ENCODE results near the gene CUBN.

CUBN gene

DNA sequence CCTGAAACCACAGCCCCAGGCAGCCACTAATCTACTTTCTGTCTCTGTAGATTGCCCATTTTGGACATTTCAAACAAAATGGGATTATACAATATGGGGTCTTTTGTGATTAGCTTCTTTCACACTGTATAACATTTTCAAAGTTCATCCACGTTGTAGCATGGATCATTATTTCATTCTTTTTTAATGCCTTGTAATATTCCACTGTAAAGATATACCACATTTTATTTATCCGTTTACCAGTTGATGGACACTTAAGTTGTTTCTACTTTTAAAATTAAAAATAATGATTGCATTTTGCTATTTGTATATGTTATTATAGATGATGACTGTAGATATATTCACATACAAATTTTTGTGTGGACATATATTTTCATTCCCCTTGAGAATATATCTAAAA lies 60.7 kb downstream of the CUBN start:
- no peak for DNase-seq (ENCODE audit: low read depth in 2 of 2)

DNA sequence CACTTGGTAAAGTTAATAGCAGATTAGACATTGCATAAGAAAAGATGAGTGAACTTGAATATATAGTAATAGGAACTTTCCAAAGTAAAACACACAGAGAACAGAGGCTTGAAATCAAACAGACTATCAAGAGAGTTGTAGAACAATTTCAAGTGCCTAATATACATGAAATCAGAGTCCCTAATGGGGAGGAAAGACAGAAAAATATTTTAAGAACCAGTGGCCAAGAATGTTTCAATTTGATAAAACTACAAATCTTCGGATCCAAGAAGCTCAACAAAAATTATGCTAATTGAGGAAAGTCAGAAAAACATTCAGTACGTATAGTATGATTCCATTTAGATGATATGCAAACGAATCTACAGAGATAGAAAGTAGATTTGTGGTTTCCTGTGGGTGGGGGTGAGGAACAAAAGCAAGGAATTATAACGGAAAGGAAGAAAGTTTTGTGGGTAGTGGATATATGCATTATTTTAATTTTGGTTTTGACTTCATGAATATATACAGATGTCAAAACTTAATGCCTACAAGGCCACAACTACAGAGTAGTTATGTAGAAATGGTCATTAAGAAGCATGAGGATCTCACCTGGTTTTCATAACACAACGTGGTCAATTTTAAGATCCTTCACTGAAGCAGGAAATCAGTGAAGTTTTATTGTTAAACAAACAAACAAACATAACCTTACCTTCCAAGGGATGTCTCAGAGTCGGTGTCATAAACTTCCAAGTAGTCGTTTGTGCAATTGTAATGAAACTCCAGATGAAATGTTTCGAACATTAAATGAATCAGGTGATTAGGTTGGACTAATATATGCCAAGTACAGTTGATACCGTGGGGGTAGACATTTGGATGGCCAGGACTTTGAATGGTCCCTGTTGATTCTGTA lies 62.0 kb downstream of the CUBN start:
- no peak for DNase-seq (ENCODE audit: low read depth in 2 of 2)

DNA sequence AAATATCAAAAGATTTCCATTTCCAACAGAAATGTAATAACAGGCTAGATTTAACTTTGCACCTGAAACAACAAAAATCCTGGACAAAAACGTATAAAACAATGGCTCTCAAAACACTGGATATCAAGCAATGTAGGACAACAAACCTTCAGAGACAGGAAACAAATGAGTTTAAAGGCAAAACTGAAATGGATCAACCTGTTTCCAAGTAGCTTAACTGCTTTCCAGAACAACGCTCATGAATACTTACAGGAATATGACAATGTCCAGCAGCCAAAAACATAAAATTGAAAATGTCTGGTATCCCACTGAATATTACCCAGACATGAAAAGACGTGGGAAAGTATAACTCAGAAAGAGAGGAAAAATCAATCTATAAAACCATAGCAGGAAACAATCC lies 62.8 kb downstream of the CUBN start:
- no peak for DNase-seq (ENCODE audit: low read depth in 2 of 2)

DNA sequence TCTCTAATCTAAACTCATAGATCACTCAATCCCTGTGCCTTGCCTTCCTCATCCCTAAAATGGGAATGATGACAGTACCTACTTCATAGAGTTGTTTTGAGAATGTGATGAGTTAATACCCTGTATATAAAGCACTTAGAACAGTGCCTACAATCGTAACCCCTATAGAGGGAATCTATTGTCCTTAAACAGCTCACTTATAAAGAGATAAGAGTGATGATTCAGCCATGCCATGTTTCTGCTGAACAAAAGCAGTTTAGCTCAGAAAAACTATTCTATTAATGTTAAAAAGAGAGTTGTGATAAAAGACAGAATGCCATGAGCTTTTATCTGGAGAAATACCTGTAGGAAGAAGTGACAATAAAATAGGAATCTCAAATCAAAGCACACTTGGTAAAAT lies 63.6 kb downstream of the CUBN start:
- no peak for DNase-seq (ENCODE audit: low read depth in 2 of 2)

DNA sequence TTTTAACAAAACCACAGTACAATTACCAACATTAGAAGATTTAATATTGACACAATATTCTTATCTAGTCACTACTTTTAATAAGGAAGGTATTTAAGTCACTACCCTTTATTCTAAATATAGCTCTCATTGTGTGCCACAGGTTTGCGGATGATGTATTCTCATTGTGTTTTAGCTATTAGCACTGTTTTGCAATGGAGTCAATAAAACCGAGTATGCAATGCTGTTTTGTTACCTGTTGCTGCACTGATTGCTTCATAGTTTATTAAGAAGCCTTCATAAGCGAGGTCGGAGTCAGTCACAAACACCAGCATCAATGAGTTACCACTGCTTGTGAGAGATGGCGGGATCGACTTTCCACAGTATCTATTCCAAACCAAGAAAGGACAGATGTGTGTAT lies 64.3 kb downstream of the CUBN start:
- no peak for DNase-seq (ENCODE audit: low read depth in 2 of 2)

DNA sequence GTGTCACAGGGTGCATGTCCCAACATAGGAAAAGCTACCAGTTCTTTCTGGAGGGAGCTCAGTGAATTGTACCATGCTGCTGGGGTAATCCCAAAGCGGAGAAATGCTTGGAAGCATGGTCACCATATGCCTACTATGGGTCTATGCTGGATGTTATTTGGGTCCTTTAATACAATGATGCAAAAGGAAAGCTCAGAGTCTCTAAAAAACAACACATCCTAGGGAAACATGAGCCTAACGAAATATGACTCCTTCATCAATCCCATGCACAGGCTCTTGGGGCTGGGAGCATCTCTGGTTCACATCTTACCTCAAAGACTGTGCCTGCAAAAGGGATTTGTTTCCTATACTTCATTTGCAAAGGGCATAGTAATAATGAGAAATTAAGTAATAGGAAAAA lies 65.2 kb downstream of the CUBN start:
- no peak for DNase-seq (ENCODE audit: low read depth in 2 of 2)

DNA sequence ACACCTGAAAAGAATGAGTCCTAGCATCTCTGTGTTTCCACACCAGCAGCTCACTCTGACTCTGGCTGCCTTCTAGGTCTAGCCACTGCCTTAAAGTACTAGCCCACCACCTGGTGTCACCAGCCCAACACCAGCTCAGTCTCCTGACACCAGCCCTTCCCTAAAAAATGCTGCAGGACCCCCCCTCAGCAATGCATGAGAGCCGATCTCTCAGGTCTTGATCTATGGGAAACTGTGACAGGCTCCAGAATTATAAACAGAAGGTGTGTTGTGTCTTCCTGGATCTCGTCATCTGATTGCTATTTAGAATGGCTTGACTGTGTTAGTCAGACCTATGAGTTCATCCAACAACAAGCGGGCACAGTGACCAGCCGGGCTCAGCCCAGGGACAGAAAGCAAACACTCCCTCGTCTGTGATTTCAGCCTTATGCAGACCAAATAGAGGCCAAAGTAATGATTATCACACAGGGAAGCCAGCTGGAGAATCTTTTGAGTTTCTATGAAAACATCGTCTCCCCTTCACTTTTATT lies 66.6 kb downstream of the CUBN start:
- DNase-seq (ENCODE audit: low read depth in 2 of 2): no peak

DNA sequence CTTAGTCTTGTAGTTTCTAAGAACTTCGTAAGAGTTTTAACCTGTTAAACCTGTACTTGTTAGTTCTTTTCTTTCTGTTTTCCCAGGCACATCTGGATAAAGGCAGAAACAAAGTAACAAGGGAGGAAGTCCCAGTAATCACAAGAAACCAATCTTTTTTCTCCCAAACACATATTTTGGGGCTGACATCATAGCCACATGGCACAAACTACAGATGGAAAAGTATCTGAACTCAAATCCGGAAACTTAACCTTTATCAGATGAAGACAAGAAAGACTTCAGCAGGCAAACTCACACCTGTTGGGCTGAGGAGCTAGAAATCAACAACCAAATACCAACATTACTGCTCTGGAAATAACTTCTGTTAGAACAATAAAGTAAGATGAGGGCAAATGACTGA lies 67.1 kb downstream of the CUBN start:
- DNase-seq (ENCODE audit: low read depth in 2 of 2): no peak

DNA sequence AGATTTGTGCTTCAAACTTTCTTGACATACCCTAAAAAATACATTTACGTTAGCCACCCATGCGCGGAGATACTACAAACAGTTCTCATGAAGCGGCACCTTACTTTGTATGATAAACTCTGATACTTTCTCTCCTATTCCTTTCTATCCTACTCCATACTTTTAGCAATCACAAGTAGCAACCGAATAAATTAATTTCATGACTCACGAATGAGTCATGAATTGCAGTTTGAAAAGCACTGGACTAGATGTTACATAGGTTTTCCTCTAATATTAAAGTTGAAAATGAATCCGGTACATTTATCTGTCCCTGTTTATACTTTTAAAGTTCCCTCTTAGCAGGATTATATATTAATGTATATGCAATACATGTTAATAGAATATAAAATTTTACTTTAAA lies 67.6 kb downstream of the CUBN start:
- DNase-seq (ENCODE audit: low read depth in 2 of 2): no peak

DNA sequence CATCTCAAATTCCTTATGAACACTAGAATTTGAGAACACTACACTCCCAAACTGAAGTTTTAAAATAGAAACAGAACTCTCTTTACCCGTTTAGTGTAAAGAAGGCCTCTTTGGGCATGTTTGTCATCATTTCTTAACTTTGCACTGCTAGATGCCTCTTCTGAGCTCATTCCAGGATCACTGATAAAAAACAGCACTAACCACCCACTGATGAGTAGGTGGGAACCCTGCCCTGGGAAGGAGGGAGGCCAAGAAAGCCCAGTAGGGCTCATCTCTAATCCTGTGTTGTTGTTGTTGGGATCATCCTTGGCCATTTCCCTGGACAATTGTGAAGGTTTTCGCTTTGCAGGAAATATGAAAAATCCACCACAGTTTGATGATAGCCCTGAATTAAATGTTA lies 68.2 kb downstream of the CUBN start:
- DNase-seq (ENCODE audit: low read depth in 2 of 2): no peak

DNA sequence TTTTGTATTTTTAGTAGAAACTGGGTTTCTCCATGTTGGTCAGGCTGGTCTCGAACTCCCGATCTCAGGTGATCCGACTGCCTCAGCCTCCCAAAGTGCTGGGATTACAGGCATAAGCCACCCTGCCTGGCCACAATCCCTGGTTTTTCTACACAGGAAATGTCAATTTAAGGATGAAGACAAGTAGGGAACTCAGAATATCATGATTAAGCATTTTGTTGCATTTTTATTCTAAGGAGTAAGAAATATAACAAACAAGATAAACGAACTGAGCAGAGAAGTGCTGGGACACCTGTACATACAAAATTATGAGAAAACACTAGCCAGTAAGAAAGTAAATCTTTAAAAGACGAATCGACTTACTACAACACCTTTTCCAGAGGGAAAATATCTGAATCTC lies 69.3 kb downstream of the CUBN start:
- DNase-seq (ENCODE audit: low read depth in 2 of 2): no peak

DNA sequence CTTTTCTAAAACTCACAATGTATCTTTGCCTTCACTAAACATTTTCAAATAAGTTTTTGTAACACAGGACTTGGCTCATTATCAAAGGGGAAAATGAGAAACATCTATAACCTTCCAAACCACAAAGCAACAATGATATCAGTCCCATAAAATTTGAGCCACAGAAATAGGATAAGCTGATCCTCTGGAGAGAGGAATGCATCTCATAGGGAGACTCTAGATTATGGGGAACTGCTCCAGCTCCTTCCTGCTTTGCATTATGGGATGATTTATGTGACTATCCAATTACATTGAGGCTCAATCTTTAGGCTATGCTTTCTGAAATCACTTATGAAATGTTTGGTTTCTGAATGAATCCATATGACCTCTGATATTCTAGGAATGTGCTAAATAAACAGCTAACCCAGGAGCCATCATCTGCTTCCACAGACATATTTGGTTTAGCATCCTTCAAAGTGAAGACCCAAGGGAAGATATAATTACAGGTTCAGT lies 70.4 kb downstream of the CUBN start:
- DNase-seq (ENCODE audit: low read depth in 2 of 2): no peak

DNA sequence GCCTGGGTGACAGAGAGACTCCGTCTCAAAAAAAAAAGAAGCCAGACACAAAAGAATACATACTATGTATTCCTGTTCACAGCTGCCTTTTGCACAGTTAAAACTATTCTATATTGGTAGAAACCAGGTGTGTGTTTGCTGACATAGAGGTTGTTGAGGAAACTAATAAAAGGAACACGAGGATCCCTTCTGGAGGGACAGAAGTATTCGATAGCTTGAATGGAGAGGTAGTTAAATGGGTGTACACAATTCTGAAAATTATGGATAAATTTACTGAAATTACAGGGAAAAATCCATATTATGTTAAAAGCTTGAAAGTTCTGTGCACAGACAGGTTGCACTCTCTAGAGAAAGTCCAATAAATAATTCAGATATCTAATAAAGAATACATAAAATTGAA lies 71.5 kb downstream of the CUBN start:
- DNase-seq (ENCODE audit: low read depth in 2 of 2): no peak

DNA sequence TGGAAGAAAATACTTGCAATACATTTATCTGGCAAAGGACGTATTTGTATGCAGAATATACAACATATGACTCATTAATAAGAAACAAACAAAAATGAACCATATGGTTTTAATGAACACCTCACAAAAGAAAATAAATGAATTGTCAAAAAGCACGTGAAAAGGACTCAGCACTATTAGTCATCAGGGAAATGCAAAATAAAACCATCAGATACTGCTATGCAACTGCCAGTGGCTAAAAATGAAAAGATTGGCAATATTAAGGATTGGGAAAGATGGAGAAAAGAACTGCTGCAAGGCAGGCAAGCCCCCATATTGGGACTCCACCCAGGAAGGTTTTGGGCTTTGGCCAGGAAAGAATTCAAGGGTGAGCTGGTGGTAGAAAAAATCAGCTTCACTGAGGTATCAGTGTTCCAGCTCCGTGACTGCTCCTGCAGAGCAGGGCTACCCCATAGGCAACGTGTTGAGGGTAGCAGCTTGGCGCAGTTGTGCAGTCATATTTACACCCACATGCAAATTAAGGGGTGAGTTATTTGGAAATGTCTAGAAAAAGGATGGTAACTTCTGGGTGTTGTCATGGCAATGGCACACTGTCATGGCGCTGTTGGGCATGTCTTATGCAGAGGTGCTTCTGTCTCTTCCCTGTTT lies 72.7 kb downstream of the CUBN start:
- no peak for DNase-seq (ENCODE audit: low read depth in 2 of 2)

DNA sequence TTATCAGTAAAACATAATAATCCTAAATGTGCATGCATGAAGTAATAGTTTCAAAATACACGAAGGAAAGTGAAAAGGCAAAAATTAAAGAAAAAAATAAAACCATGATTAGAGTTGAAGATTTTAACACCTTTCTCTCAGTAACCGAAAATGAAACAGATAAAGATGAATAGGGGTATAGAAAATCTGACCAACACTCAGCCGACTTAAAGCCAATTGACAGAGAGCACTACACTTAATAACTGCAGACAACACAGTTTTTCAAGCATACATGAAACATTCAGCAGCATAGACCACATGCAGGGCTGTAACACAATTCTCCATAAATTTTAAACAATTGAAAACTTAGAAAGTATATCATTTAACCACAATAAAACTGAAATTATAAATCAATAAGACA lies 76.1 kb downstream of the CUBN start:
- DNase-seq (ENCODE audit: low read depth in 2 of 2): no peak

DNA sequence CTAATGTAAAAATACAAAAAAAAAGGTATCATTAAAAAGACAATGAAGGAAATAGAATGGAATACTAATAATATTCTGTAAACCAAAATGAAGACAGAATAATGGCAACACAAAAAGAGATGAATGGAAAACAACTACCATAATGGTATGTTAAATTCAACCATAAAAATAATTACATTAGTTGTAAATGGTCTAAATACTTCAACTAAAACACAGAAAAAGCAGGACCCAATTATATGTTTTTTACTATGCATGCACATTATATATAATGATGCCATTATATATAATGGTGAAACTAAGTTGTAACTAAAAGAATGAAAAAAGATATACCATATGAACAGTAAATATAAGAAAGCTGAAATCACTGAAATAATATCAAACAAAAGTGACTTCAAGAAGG lies 76.5 kb downstream of the CUBN start:
- DNase-seq (ENCODE audit: low read depth in 2 of 2): no peak

DNA sequence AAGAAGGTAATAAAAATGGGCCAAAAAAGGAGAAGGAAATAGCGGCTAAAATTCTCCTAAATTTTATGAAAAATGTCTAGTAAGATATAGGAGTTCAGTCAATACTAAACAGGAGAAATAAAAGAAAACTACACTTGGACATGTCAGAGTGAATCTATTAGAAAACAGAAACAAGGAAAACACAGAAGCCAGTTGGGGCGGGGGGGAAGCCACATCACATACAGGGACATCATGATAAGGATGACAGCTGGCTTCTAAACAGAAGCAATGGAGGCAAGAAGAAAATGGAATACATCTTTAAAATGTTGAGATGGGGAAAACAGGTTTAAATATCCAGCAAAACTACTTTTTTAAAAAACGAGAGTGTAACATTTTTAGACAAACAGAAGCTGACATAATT lies 77.8 kb downstream of the CUBN start:
- no peak for DNase-seq (ENCODE audit: low read depth in 2 of 2)

DNA sequence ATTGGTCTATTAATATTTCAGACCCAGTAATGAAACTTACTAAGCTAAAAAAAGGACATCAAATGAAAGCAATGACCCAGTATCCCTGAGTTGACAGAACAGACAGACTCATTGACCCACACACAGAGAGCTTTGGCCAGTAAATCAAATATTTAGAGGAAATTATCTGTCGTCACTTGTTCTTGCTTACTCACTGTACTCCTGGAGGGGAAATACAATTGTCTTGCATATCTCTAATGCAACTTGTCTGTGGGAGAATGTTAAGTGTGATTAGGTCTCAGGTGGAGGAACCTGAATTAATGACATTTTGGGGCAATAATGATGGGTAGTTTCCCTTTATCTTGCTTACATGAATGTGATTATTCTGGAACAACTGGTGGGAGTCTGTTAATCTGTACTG lies 80.4 kb downstream of the CUBN start:
- no peak for DNase-seq (ENCODE audit: low read depth in 2 of 2)

DNA sequence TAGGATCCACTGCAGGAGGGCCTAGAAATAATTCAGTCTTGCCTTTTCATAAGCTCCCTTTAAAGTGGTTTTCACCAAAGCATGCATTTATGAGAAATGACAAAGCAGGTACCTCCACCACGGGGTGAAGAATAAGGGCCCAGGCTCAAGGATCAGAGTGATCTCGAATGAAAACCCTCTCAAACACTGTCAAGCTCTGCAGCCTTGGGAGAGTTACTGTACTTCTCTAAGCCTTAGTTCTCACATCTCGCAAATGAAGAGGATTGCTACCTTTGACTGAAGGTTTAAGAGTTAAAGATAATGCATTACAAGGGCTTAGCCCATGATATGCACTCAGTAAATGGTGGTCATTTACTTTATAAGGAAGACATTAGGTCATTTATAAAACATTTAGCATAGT lies 81.7 kb downstream of the CUBN start:
- DNase-seq (ENCODE audit: low read depth in 2 of 2): no peak

DNA sequence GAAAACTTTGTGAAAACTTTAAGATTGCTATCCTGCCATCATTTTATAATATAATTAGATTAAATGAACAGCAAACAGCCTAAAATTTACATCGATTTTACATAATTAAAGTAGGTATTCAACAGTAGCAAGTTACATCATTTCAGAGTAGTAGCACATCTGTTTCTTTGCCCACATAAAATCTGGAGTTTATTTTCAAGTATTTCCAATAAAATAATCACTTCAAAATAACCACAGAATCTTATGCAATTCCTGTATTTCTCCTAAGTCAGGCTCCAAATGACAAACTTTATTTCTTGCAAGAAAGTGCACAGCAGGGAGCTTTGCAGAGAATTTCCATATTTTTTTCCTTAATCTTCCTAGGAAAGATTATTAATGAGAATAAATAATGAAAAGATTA lies 82.6 kb downstream of the CUBN start:
- no peak for DNase-seq (ENCODE audit: low read depth in 2 of 2)

DNA sequence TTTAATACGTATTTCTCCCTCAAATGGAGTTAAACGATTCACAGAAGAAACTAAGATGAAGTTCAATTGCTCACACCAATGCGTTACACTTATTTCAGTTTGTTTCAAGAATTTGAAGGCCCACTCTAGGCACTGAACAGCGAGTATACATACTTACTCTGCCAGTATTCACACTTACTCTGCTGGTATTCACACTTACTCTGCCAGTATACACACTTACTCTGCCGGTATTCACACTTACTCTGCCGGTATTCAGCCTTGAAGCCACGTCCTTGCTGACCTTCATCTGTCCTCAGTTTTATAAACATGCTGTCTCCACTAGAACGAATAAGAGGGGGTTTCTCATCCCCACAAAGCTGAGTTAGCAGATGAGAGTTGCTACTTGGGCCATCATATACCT lies 86.0 kb downstream of the CUBN start:
- DNase-seq (ENCODE audit: low read depth in 2 of 2): no peak

DNA sequence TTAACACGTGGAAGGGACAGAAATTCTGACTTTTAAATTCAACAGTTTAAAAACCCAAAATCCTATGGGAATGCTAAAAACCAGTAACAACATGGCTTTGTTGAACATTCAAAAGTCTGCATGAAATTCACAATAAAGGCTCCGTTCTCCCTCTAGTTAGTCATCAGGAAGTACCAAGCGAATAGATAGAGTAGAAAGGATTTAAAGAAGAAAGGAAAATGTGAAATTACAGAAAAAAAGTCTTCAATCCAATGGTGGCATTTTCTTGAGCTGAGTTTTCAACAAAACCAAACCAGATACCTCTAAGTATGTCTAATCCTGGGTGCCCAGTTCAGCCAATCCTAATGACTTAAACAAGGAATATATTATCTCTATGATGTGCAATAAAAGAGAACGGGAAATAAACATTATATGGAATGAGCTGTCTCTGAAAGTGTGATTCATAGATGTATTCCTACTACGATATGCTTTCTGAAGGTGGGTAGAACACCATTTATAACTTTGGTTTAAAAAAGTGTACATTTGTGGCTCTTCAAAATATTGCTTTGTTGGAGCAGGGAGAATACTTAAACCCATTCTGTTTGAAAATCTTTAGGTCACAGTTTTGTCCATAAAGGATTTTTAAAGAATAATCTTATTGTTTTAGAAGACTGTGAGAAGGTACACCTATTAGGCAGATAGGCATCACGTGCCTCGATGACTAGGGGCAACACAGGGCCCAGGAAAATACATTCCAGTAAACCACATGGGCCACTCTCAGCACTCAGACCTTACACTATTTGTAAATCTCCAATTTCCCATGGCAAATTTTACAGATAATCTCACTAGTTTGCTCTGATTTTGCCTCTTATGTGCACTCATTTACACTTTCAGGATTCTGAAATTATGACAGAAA lies 87.7 kb downstream of the CUBN start:
- no peak for DNase-seq (ENCODE audit: low read depth in 2 of 2)

Measured in stimulated activated CD4-positive, alpha-beta T cell treated with anti-CD3 and anti-CD28 coated beads, Interleukin-12 subunit alpha, Interleukin-12 subunit beta, amount 100 ng/mL, for 24 hours (primary cell).